Transverse colon (tissue), 4 donors: ENCODE measurements around the gene GPC5. TPM values are rescaled to one million over a fixed set of nuclear protein-coding genes. Genes with fewer than 3 reads are reported as not detected.

ENCODE experiments used
- DNase-seq: peaks from one replicate; pipeline ENCODE4 v3.0.0-alpha.2; 2019
- H3K27ac ChIP-seq, 4 donors: fragments of 200-600 bp; sonication (generic); 2 replicates each; pipeline ENCODE4 v1.5.1; 2016 to 2018; ENCODE audit warnings: inconsistent platforms in 4 of 4
- H3K27me3 ChIP-seq: fragments of 200-600 bp; sonication (generic); 2 replicates; pipeline ENCODE4 v1.5.1; 2017; ENCODE audit warnings: inconsistent platforms
- H3K36me3 ChIP-seq, 4 donors: fragments of 200-600 bp; sonication (generic); 2 replicates each; pipeline ENCODE4 v1.5.1; 2017 to 2019; ENCODE audit warnings: inconsistent platforms in 4 of 4
- H3K4me1 ChIP-seq, 4 donors: fragments of 200-600 bp; sonication (generic); 2 replicates each; pipeline ENCODE4 v1.5.1; 2017 to 2020; ENCODE audit warnings: inconsistent platforms in 4 of 4
- H3K4me3 ChIP-seq, 4 donors: fragments of 200-600 bp; sonication (generic); 1 replicate in 1 of 4; 2 replicates in 3 of 4; pipeline versions ENCODE4 v1.5.1 to v1.6.1; 2017 to 2019; ENCODE audit warnings: inconsistent platforms in 4 of 4
- H3K9me3 ChIP-seq, 2 donors: fragments of 200-600 bp; sonication (generic); 2 replicates each; pipeline ENCODE4 v1.5.1; 2017 to 2019; ENCODE audit warnings: inconsistent platforms in 2 of 2
- EP300 ChIP-seq: sonication (generic); formaldehyde crosslinking; IDR thresholded peaks from one replicate; pipeline ENCODE4 v1.6.1; 2017; ENCODE audit warnings: antibody characterized with exemption, low read depth
- POLR2A ChIP-seq: fragments of 450-650 bp; IDR thresholded peaks from one replicate; pipeline ENCODE4 v1.6.1; 2016; ENCODE audit warnings: antibody characterized with exemption, mild to moderate bottlenecking, moderate library complexity
- POLR2AphosphoS5 ChIP-seq, 3 donors: sonication (generic); formaldehyde crosslinking; IDR thresholded peaks; one replicate each; pipeline ENCODE4 v1.6.1; 2016; ENCODE audit warnings: antibody characterized with exemption in 3 of 3
- WGBS, 2 donors: methylation state at CpG; one replicate each; pipeline ENCODE4 v1.1.5; 2018; ENCODE audit warnings: low coverage in 1 of 2; 5-methylcytosine and 5-hydroxymethylcytosine counted together
- in situ Hi-C, 4 donors: fragments of 200-750 bp; cut with MboI; loops; one replicate each; pipeline versions ENCODE4 v1.15.0 to v1.15.1; 2017; ENCODE audit warnings: low sequenced_read_pairs in 3 of 4, low pct_ligation_motif_present in 1 of 4, low pct_unique_long_range_greater_than_20kb in 1 of 4
- intact Hi-C: fragments of 100-400 bp; cut with DNase I; formaldehyde crosslinking; loops from one replicate; pipeline ENCODE4 v1.15.1; 2023; ENCODE audit warnings: low total_unique reads
- total RNA-seq, 4 donors: library from RNA; depleted of rRNA; stranded (reverse); fragments of >200 nt; gene quantifications; one replicate each; pipeline ENCODE4 v1.1.0, GENCODE V29; 2016
- TF ChIP-seq, protein P1 (sequence below), 5 experiments: fragments of 200-600 bp in 3 of 5; fragments of 450-650 bp in 2 of 5; sonication (generic) in 3 of 5; IDR thresholded peaks; 1 replicate in 2 of 5; 2 replicates in 3 of 5; pipeline ENCODE4 v1.5.1; 2016 to 2017; ENCODE audit warnings: antibody characterized with exemption in 5 of 5, inconsistent platforms in 3 of 5, mild to moderate bottlenecking in 2 of 5, moderate library complexity in 1 of 5

GPC5 gene
- total RNA-seq, 4 donors from 2014 or later: 0.48 to 1.4 TPM; not detected in 2

GRCh38 chr13:91644806-91645205 is 246.4 kb downstream of the GPC5 start:
- no peak for TF ChIP-seq POLR2A
- Histone ChIP-seq H3K36me3 (no peaks in the 10 kb centered on the region), H3K27me3 (no peaks in the 10 kb centered on the region), H3K27ac (no peak overlapping the region), H3K4me1 (no peaks in the 10 kb centered on the region), H3K9me3 (no peaks in the 10 kb centered on the region), H3K4me3 (no peak overlapping the region)
- in situ Hi-C loops (no loop called here), intact Hi-C loops (no loop called here)
- no peak for DNase-seq

DNA sequence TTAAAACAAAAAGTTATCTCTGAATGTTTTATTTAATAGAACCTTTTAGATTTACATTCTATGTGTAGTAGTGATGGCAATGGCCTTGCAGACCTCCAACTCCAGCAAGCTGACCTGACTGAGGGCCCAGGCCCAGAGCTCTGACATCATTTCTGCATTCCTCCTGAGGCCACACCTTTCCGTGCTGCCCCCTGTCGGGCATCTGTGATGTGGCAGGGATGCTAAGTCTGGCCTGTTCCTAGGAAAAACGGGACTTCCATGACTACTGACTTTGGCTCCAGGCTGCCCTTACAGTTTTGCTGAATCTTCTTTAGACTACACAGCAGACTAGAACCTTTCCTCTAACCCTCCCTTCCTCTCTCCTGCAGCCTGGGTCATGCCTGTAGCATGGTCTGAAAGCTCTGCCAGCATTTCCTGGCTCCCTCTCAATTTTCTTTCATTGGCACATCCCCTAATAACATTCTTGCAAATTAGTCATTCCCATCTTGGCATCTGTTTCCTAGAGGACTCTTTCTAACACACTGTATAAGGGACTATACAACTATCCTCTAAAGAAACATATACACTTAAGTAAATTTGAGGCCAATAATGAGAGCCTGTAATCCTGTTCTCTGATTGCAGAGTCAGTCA is 249.1 kb downstream of the GPC5 start:
- DNase-seq: peak; percentile 9
- no peaks in the 10 kb centered on the region for H3K27me3 ChIP-seq
- no peaks in the 10 kb centered on the region for H3K9me3 ChIP-seq
- in situ Hi-C loops (no loop called here), intact Hi-C loops (no loop called here)
- 61% methylated on average over 3 of the region's 3 CpGs; no CpG with 5 or more reads in 1 of the 2 donors for WGBS, 2 donors
- H3K4me1 ChIP-seq: no peaks in the 10 kb centered on the region
- no peak overlapping the region for H3K27ac ChIP-seq
- H3K4me3 ChIP-seq: no peak overlapping the region
- TF ChIP-seq, protein P1, sequence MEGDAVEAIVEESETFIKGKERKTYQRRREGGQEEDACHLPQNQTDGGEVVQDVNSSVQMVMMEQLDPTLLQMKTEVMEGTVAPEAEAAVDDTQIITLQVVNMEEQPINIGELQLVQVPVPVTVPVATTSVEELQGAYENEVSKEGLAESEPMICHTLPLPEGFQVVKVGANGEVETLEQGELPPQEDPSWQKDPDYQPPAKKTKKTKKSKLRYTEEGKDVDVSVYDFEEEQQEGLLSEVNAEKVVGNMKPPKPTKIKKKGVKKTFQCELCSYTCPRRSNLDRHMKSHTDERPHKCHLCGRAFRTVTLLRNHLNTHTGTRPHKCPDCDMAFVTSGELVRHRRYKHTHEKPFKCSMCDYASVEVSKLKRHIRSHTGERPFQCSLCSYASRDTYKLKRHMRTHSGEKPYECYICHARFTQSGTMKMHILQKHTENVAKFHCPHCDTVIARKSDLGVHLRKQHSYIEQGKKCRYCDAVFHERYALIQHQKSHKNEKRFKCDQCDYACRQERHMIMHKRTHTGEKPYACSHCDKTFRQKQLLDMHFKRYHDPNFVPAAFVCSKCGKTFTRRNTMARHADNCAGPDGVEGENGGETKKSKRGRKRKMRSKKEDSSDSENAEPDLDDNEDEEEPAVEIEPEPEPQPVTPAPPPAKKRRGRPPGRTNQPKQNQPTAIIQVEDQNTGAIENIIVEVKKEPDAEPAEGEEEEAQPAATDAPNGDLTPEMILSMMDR (IDR thresholded peaks at IDR 0.05): peak in 3 of 5 experiments; percentile 10 to 28 (median 25)
- TF ChIP-seq POLR2A: no peak
- H3K36me3 ChIP-seq: no peaks in the 10 kb centered on the region

DNA sequence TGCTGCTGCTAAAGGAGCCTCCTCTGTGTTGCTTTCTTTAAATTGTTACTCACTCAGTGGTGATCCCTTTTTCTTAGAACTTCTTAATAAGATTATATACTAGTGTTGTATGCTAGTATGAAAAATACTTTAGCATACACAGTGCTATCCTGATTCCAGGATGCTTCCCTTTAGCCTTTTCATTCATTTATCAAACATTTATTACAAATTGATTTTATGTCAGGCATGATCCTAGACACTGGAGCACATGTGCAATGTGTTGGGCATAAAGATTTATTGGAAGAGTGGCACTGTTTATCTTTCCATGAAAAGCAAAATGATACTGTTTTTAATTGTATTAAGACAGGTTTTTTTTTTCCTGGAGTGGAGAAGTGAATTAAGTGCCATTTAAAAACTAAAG is 249.6 kb downstream of the GPC5 start:
- Histone ChIP-seq H3K27me3 (no peaks in the 10 kb centered on the region), H3K36me3 (no peaks in the 10 kb centered on the region), H3K4me1 (no peaks in the 10 kb centered on the region), H3K27ac (no peak overlapping the region), H3K9me3 (no peaks in the 10 kb centered on the region), H3K4me3 (no peak overlapping the region)
- intact Hi-C loops (no loop called here), in situ Hi-C loops (no loop called here)
- TF ChIP-seq POLR2AphosphoS5 (IDR thresholded peaks at IDR 0.05) (no peak), EP300 (no peak), POLR2A (no peak)
- TF ChIP-seq, protein P1 (IDR thresholded peaks at IDR 0.05): no peak
- DNase-seq: no peak

DNA sequence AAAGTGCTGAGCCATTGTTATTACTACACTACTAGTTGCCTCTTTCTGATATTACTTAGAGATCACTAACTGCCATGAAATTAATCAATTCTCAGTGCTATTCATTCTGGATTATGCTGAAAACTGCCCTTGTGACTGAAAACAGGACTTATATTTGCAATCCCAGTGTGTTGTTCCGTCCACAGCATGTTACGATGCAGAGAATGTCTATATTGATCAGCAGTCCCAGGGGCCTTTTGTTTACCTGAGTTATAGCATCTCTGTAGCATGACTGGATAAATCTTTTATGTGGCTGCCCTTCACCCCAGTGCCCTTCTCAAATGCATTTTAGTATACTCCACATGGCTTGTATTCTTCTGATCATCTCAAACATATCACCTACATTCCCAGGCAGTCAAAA is 251.0 kb downstream of the GPC5 start:
- Histone ChIP-seq H3K4me3 (no peak overlapping the region), H3K27ac (no peak overlapping the region), H3K4me1 (no peaks in the 10 kb centered on the region), H3K9me3 (no peaks in the 10 kb centered on the region), H3K36me3 (no peaks in the 10 kb centered on the region), H3K27me3 (no peaks in the 10 kb centered on the region)
- 92 to 94% methylated on average over 2 of the region's 2 CpGs for WGBS, 2 donors
- intact Hi-C loops: no loop called here
- DNase-seq: no peak
- TF ChIP-seq POLR2A (no peak), EP300 (no peak), POLR2AphosphoS5 (IDR thresholded peaks at IDR 0.05) (no peak)
- TF ChIP-seq, protein P1 (IDR thresholded peaks at IDR 0.05): no peak
- in situ Hi-C loops: no loop called here
